Hepatocyte (in vitro differentiated cells): Measurements from ENCODE around the gene RRAS. TPM values are rescaled to one million over a fixed set of nuclear protein-coding genes. Genes with fewer than 3 reads are reported as not detected.

Source experiments
- DNase-seq: peaks from one replicate; pipeline ENCODE4 v3.0.0-alpha.2; 2016; ENCODE audit warnings: low spot score
- H2AFZ ChIP-seq: fragments of 200-600 bp; sonication (generic); 2 replicates; pipeline ENCODE4 v1.6.0; 2016; ENCODE audit warnings: antibody characterized with exemption, mild to moderate bottlenecking
- H3K27ac ChIP-seq: fragments of 200-600 bp; sonication (generic); 2 replicates; pipeline ENCODE4 v1.5.1; 2016; ENCODE audit warnings: mild to moderate bottlenecking
- H3K27me3 ChIP-seq: fragments of 200-600 bp; sonication (generic); 2 replicates; pipeline ENCODE4 v1.6.1; 2016
- H3K36me3 ChIP-seq: fragments of 200-600 bp; sonication (generic); replicated peaks from 2 replicates; pipeline ENCODE4 v1.5.1; 2016; ENCODE audit warnings: low read depth; ENCODE audit not compliant: insufficient read depth
- H3K4me1 ChIP-seq: fragments of 200-600 bp; sonication (generic); 2 replicates; pipeline ENCODE4 v1.5.1; 2016; ENCODE audit warnings: mild to moderate bottlenecking, moderate library complexity; ENCODE audit not compliant: insufficient read depth
- H3K4me2 ChIP-seq: fragments of 200-600 bp; sonication (generic); 2 replicates; pipeline ENCODE4 v1.6.0; 2016
- H3K4me3 ChIP-seq: fragments of 200-600 bp; sonication (generic); 2 replicates; pipeline ENCODE4 v1.5.1; 2016; ENCODE audit warnings: mild to moderate bottlenecking
- H3K79me2 ChIP-seq: fragments of 200-600 bp; sonication (generic); 2 replicates; pipeline ENCODE4 v1.6.0; 2017; ENCODE audit warnings: mild to moderate bottlenecking
- H3K9me2 ChIP-seq: fragments of 200-600 bp; sonication (generic); replicated peaks from 2 replicates; pipeline ENCODE4 v1.6.0; 2017; ENCODE audit warnings: mild to moderate bottlenecking; ENCODE audit not compliant: insufficient read depth
- H3K9me3 ChIP-seq: fragments of 200-600 bp; sonication (generic); 2 replicates; pipeline ENCODE4 v1.5.1; 2016; ENCODE audit warnings: low read depth, mild to moderate bottlenecking
- H4K20me1 ChIP-seq: fragments of 200-600 bp; sonication (generic); 2 replicates; pipeline ENCODE4 v1.6.0; 2016; ENCODE audit warnings: mild to moderate bottlenecking; ENCODE audit not compliant: insufficient read depth, poor library complexity, severe bottlenecking
- CTCF ChIP-seq: fragments of 200-600 bp; sonication (generic); IDR thresholded peaks from 2 replicates; pipeline ENCODE4 v1.5.1; 2016; ENCODE audit warnings: antibody characterized with exemption, mild to moderate bottlenecking; ENCODE audit not compliant: poor library complexity
- EZH2 ChIP-seq: fragments of 200-600 bp; sonication (generic); IDR thresholded peaks from 2 replicates; pipeline ENCODE4 v1.6.1; 2016; ENCODE audit warnings: antibody characterized with exemption, mild to moderate bottlenecking, borderline replicate concordance
- EZH2phosphoT487 ChIP-seq: fragments of 200-600 bp; sonication (generic); IDR thresholded peaks from one replicate; pipeline ENCODE4 v1.6.1; 2018; ENCODE audit warnings: antibody characterized with exemption, mild to moderate bottlenecking, low read depth, moderate library complexity; ENCODE audit not compliant: unreplicated experiment, severe bottlenecking
- WGBS: methylation state at CpG from one replicate; pipeline ENCODE4 v1.1.6; 2016; ENCODE audit warnings: low lambda C conversion rate; ENCODE audit errors: missing lambda C conversion rate; 5-methylcytosine and 5-hydroxymethylcytosine counted together
- polyA plus RNA-seq: library from polyadenylated mRNA; unstranded; fragments of >200 nt; fragmentation: Nextera tagmentation; extraction: Ambion mirVana; gene quantifications from 2 replicates; pipeline ENCODE4 v1.2.1, GENCODE V29; 2016
- total RNA-seq: library from RNA; depleted of rRNA; stranded (reverse); fragments of >200 nt; gene quantifications from 2 replicates; pipeline ENCODE4 v1.2.3, GENCODE V29; 2014

RRAS gene
- total and polyA plus RNA-seq, 2 experiments from 2014 or later = 19.2 to 107 TPM

GRCh38 chr19:49592486-49593232 is 47.3 kb downstream of the RRAS start:
- H3K9me3 ChIP-seq = no peaks in the 10 kb centered on the region
- H4K20me1 ChIP-seq = peaks cover 18% of the 10 kb centered on the region
- TF ChIP-seq CTCF (no peak), EZH2 (no peak), EZH2phosphoT487 (no peak)
- H3K36me3 ChIP-seq = no peaks in the 10 kb centered on the region
- DNase-seq = peak; percentile 53
- H2AFZ ChIP-seq = no peak overlapping the region
- peak overlapping the region; percentile 99 for H3K4me3 ChIP-seq
- peak overlapping the region; percentile 99 for H3K4me2 ChIP-seq
- H3K27ac ChIP-seq = peak overlapping the region; percentile 87
- no peaks in the 10 kb centered on the region for H3K9me2 ChIP-seq
- under 1% methylated on average over 25 of the region's 28 CpGs for WGBS
- H3K79me2 ChIP-seq = peaks cover 53% of the 10 kb centered on the region
- peaks cover 6% of the 10 kb centered on the region for H3K4me1 ChIP-seq
- H3K27me3 ChIP-seq = no peaks in the 10 kb centered on the region

GRCh38 chr19:49591731-49592485 is 48.0 kb downstream of the RRAS start:
- H3K27ac ChIP-seq = peak overlapping the region; percentile 87
- H3K79me2 ChIP-seq = peaks cover 46% of the 10 kb centered on the region
- no peaks in the 10 kb centered on the region for H3K9me3 ChIP-seq
- TF ChIP-seq CTCF (no peak), EZH2 (no peak), EZH2phosphoT487 (no peak)
- peak; percentile 55 for DNase-seq
- peak overlapping the region; percentile 99 for H3K4me2 ChIP-seq
- H2AFZ ChIP-seq = peak overlapping the region; percentile 93
- no peaks in the 10 kb centered on the region for H3K9me2 ChIP-seq
- no peaks in the 10 kb centered on the region for H3K27me3 ChIP-seq
- peaks cover 18% of the 10 kb centered on the region for H4K20me1 ChIP-seq
- no peaks in the 10 kb centered on the region for H3K36me3 ChIP-seq
- H3K4me1 ChIP-seq = peaks cover 6% of the 10 kb centered on the region
- WGBS = 1% methylated on average over 36 of the region's 51 CpGs
- peak overlapping the region; percentile 99 for H3K4me3 ChIP-seq

- Histone ChIP-seq H3K27ac (peak within 1 kb of the TSS; percentile 87), H4K20me1 (peaks cover 18% of the 10 kb centered on the region), H3K4me3 (peak within 1 kb of the TSS; percentile 99), H2AFZ (peak within 1 kb of the TSS; percentile 93), H3K36me3 (no peaks in the 10 kb centered on the region), H3K79me2 (peaks cover 43% of the 10 kb centered on the region), H3K9me3 (no peaks in the 10 kb centered on the region), H3K9me2 (no peaks in the 10 kb centered on the region), H3K4me1 (peaks cover 6% of the 10 kb centered on the region), H3K27me3 (no peaks in the 10 kb centered on the region), H3K4me2 (peak within 1 kb of the TSS; percentile 99)
- under 1% methylated on average over 17 of the region's 66 CpGs for WGBS
- no peak for TF ChIP-seq EZH2phosphoT487
- peak; percentile 80 for DNase-seq
These were observed 48.8 kb downstream of the RRAS start, which contains the start of gene PRR12 for GRCh38 chr19:49590971-49591730. Gene PRR12 (plus strand): TSS chr19:49591182. CDS start chr19:49591655, 473 bp downstream.
